ENCODE data around the gene SHKBP1.
A peak's percentile ranks its signal among the peaks of the same experiment; 100 is the strongest.
"Not testable (repeated sequence)": the region's sequence is repeated elsewhere in the genome, so short reads cannot be mapped to it uniquely, and the experiment has no call there.

SHKBP1 gene

DNA sequence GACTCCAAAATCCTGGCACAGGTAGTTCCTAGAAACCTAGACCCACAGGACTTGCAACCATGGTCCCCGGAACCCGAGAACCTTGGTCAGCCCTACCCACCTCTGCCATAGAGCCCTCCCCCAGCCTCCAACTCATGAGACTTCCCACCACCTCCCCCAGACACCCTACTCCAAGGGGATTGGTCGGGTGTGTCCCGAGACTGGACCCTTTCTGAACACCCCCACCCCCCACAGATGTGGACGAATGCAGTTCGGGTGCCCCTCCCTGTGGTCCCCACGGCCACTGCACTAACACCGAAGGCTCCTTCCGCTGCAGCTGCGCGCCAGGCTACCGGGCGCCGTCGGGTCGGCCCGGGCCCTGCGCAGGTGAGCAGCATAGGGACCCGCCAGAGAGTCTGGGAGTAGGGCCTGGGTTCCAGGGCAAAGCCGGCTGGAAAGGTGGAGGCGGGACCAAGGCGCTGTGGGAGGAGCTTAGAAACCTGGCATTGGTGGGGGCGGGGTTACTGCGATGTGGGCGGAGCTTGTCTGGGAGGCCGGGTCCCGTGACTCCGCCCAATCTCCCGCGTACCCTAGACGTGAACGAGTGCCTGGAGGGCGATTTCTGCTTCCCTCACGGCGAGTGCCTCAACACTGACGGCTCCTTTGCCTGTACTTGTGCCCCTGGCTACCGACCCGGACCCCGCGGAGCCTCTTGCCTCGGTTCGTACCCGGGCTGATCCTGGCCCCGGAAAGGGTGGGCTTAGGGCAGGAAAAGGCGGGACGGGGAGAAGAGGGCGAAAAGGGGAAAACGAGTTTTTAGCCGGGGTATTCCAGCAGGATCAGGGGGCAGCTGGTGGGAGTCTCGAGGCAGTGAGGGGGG lies 36.4 kb downstream of the SHKBP1 start:
- DNase-seq (ENCODE audit: low read depth in 2 of 2, low spot score in 1 of 2): peak in 1 of 2 donors; percentile 51

GRCh38 chr19:40613690-40614621 lies 37.3 kb downstream of the SHKBP1 start:
- DNase-seq (ENCODE audit: low read depth in 2 of 2, low spot score in 1 of 2): peak; percentile 57 to 70

- DNase-seq (ENCODE audit: low read depth in 2 of 2, low spot score in 1 of 2): peak; percentile 56 to 70
Observed at GRCh38 chr19:40614622-40615411, 38.1 kb downstream of the SHKBP1 start.

- DNase-seq (ENCODE audit: low read depth in 2 of 2, low spot score in 1 of 2): no peak
Observed at GRCh38 chr19:40616178-40616577, 39.5 kb downstream of the SHKBP1 start.

GRCh38 chr19:40616941-40617340 lies 40.3 kb downstream of the SHKBP1 start:
- DNase-seq (ENCODE audit: low read depth in 2 of 2, low spot score in 1 of 2): no peak

DNA sequence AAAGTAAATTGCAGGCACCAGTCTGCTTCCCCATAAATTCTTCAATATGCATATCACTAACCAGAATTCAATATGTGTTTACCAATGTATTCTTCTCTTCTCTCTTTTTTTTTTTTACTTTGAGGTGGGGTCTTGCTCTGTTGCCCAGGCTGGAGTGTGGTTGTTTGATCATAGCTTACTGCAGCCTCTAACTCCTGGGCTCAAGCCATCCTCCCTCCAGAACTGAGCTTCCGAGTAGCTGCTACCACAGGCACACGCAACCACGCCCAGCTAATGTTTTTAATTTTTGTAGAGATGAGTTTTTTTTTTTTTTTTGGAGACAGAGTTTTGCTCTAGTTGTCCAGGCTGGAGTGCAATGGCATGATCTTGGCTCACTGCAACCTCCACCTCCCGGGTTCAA lies 41.3 kb downstream of the SHKBP1 start:
- no peak for DNase-seq (ENCODE audit: low read depth in 2 of 2, low spot score in 1 of 2)

DNA sequence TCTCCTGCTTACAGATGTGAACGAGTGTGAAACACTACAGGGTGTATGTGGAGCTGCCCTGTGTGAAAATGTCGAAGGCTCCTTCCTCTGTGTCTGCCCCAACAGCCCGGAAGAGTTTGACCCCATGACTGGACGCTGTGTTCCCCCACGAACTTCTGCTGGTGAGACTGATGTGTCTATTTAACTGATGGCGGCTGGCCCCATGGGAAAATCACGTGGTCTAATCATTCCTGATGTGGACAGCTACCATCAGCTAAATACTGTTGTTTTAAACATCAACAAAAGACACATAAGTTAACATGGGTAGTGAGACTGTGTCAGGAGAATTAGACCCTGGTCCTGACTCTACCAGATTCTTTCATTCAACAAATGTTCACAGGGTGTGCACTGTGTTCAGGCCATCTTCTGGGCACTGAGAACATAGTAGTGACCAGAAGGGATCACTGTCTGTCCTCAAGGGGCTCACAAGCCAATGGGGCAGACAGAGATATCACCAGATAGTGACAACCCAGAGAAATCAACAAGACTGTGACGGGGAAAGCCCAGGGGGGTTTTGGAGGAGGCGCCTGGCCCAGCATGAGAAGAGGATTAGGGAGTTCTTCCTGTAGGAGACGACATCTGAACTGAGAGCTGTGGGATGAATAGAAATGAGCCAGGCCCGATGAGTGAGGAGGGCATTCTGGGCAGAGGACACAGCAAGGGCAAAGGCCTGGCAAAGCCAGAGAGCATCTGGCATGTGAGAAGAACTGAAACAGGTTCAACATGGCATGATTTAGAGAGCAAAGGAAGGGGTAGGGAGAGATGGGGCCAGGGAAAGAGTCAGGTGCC lies 42.9 kb downstream of the SHKBP1 start:
- no peak for DNase-seq (ENCODE audit: low read depth in 2 of 2, low spot score in 1 of 2)

DNA sequence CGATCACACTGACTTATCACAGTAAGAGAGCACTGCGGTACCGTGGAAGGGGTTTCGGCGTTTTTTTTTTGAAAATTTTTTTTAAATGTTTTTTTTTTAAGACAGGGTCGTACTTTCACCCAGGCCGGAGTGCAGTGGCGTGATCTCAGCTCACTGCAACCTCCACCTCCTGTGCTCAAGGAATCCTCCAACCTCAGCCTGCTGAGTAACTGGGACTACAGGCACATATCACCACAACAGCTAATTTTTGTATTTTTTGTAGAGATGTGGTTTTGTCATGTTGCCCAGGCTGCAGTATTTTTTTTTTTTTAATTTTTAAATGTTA lies 43.5 kb downstream of the SHKBP1 start:
- no peak for DNase-seq (ENCODE audit: low read depth in 2 of 2, low spot score in 1 of 2)

GRCh38 chr19:40621283-40621682 lies 44.6 kb downstream of the SHKBP1 start:
- DNase-seq (ENCODE audit: low read depth in 2 of 2, low spot score in 1 of 2): no peak

GRCh38 chr19:40621966-40622772 lies 45.5 kb downstream of the SHKBP1 start:
- DNase-seq (ENCODE audit: low read depth in 2 of 2, low spot score in 1 of 2): no peak

DNA sequence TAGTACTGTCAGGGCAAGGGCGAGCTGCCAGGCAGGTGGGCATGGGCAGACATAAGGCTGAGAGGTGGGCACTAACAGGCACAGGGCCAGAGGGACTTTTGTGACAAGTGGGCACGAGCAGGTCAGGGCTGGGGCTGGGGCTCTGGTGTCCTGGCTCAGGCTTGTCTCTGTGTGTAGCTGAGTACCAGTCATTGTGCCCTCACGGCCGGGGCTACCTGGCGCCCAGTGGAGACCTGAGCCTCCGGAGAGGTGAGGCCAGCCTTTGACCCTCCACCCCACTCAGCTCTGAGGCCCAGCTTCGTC lies 46.1 kb downstream of the SHKBP1 start:
- no peak for DNase-seq (ENCODE audit: low read depth in 2 of 2, low spot score in 1 of 2)

DNA sequence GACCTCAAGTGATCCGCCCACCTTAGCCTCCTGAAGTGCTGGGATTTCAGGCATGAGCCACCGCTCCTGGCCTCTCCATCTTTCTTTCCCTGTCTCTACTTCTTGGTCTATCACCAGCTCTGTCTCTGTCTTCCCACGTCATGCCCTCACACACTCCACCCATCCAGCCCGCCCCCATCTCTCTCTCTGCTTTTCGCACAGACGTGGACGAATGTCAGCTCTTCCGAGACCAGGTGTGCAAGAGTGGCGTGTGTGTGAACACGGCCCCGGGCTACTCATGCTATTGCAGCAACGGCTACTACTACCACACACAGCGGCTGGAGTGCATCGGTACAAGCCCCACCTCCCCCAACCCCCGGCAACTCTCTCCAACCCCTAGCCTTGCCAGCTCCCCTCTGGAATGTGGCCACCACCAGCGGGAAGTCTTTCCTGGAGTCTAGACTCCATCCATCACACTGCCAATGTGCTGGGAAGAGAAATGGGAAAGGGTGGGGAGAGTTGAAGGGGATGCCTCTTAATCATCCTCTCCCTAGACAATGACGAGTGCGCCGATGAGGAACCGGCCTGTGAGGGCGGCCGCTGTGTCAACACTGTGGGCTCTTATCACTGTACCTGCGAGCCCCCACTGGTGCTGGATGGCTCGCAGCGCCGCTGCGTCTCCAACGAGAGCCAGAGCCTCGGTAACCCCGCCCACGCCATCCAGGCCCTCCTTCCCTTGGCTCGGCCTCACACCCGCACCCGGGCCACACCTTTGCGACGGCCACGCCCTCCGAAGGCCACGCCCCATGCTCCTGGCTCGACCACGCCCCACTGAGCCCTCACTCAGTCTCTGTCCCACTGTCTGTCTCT lies 47.0 kb downstream of the SHKBP1 start:
- DNase-seq (ENCODE audit: low read depth in 2 of 2, low spot score in 1 of 2): no peak

DNA sequence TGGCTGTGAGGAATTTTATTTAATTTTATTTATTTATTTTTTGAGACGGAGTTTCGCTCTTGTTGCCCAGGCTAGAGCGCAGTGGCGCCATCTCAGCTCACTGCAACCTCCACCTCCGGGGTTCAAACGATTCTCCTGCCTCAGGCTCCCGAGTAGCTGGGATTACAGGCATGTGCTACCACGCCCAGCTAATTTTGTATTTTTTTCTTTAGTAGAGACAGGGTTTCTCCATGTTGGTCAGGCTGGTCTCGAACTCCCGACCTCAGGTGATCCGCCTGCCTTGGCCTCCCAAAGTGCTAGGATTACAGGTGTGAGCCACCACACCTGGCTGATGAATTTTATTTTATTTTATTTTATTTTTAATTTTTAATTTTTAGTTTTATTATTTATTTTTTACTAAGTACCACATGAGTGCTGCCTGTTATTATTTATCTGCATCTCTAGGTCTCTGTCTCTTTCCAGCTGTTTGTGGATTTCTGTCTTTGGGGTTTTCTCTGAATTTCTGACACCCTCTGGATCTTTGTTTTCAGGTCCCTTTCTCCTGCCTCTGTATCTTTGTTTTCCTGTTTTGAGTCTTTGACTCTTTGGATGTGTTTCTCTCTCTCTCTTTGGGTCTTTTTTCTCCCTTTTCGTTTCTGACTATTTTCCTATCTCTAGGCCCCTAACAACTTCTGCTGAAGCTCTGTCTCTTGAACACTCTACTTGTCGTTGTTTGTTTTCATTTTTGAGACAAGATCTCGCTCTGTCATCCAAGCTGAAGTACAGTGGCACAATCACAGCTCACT lies 47.9 kb downstream of the SHKBP1 start:
- DNase-seq (ENCODE audit: low read depth in 2 of 2, low spot score in 1 of 2): not testable (repeated sequence)

DNA sequence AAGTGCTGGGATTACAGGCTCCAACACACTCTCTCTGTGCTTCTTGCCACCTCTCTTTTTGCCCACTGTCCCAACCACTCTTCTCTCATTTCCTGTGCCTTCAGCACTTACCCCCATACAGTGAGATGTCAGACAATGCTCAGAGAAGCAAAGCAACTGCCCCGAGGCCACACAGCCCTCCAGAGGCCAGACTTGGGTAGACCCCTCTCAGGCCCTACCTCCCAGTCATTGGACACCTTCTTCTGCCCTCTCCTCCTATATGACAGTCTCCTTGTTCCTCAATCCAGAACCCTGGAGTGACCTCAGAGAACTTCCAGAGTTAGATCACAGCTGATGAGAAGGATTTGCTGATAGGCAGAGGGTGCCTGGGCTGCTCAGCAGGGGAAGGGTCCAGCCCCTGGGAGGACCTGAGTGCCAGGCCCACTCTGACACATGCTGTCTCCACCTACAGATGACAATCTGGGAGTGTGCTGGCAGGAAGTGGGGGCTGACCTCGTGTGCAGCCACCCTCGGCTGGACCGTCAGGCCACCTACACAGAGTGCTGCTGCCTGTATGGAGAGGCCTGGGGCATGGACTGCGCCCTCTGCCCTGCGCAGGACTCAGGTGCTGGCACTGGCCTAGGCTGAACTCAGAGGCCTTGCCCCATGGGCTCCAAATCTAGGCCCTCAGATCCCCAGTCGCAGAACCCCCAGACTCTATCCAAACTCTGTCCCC lies 48.9 kb downstream of the SHKBP1 start:
- no peak for DNase-seq (ENCODE audit: low read depth in 2 of 2, low spot score in 1 of 2)

DNA sequence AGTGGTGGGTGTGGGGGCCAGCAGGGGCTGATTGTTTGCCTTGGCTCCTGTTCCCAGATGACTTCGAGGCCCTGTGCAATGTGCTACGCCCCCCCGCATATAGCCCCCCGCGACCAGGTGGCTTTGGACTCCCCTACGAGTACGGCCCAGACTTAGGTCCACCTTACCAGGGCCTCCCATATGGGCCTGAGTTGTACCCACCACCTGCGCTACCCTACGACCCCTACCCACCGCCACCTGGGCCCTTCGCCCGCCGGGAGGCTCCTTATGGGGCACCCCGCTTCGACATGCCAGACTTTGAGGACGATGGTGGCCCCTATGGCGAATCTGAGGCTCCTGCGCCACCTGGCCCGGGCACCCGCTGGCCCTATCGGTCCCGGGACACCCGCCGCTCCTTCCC lies 50.2 kb downstream of the SHKBP1 start:
- DNase-seq (ENCODE audit: low read depth in 2 of 2, low spot score in 1 of 2): no peak

- DNase-seq (ENCODE audit: low read depth in 2 of 2, low spot score in 1 of 2): no peak
Observed at GRCh38 chr19:40627486-40628279, 51.0 kb downstream of the SHKBP1 start.

DNA sequence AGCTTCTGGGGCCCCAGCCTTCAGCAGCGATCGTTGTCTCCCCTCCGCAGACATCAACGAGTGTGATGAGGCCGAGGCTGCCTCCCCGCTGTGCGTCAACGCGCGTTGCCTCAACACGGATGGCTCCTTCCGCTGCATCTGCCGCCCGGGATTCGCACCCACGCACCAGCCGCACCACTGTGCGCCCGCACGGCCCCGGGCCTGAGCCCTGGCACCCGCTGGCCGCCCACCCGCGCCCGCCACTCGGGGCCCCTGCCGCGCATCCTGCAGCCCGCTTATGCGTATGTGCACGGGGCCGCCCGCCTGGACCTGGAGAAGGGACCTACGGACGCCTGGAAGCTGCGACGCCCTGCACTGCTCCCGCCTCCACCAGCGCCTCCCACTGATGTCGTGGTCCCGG lies 52.7 kb downstream of the SHKBP1 start:
- DNase-seq (ENCODE audit: low read depth in 2 of 2, low spot score in 1 of 2): no peak

Measured in stimulated activated CD8-positive, alpha-beta memory T cell treated with anti-CD3 and anti-CD28 coated beads, Interleukin-4, amount 100 ng/mL, for 1 hour (primary cell).